Astrocyte (in vitro differentiated cells and primary cell): ENCODE data around the gene SLC12A8. TPM values are rescaled to one million over a fixed set of nuclear protein-coding genes. Genes with fewer than 3 reads are reported as not detected.

Experiments
- DNase-seq: peaks from one replicate; pipeline ENCODE4 v3.0.0-alpha.2; 2010; ENCODE audit warnings: low read depth
- FAIRE-seq: peaks from 2 replicates; lab custom pipeline; 2011; peaks lifted over from hg19 to GRCh38; lab: Jason Lieb, UNC
- H2AFZ ChIP-seq: 2 replicates; pipeline ENCODE4 v1.6.0; 2012; ENCODE audit warnings: low read depth, low read length, inconsistent platforms
- H3K27ac ChIP-seq: 2 replicates; pipeline ENCODE4 v1.5.1; 2011; ENCODE audit warnings: low read depth, low read length, inconsistent platforms
- H3K27me3 ChIP-seq: 2 replicates; pipeline ENCODE4 v1.6.0; 2011; ENCODE audit warnings: low read length, inconsistent platforms; ENCODE audit not compliant: insufficient read depth
- H3K36me3 ChIP-seq: 2 replicates; pipeline ENCODE4 v1.5.1; 2011; ENCODE audit warnings: low read length, inconsistent platforms; ENCODE audit not compliant: insufficient read depth
- H3K4me1 ChIP-seq: 2 replicates; pipeline ENCODE4 v1.5.1; 2011; ENCODE audit warnings: low read length, inconsistent platforms; ENCODE audit not compliant: insufficient read depth
- H3K4me2 ChIP-seq: 2 replicates; pipeline ENCODE4 v1.6.0; 2012; ENCODE audit warnings: low read length, inconsistent platforms
- H3K4me3 ChIP-seq: 2 replicates; pipeline ENCODE4 v1.5.1; 2011; ENCODE audit warnings: low read depth, mild to moderate bottlenecking, low read length, inconsistent platforms; ENCODE audit not compliant: insufficient read depth
- H3K79me2 ChIP-seq: 2 replicates; pipeline ENCODE4 v1.6.0; 2012; ENCODE audit warnings: mild to moderate bottlenecking, low read length, inconsistent platforms; ENCODE audit not compliant: insufficient read depth
- H3K9ac ChIP-seq: 2 replicates; pipeline ENCODE4 v1.6.0; 2012; ENCODE audit warnings: mild to moderate bottlenecking, low read length, inconsistent platforms
- H3K9me3 ChIP-seq: 2 replicates; pipeline ENCODE4 v1.5.1; 2012; ENCODE audit warnings: low read depth, mild to moderate bottlenecking, low read length, inconsistent platforms; ENCODE audit not compliant: insufficient read depth
- H4K20me1 ChIP-seq: 2 replicates; pipeline ENCODE4 v1.6.0; 2012; ENCODE audit warnings: low read length, inconsistent platforms; ENCODE audit not compliant: insufficient read depth
- H3K27ac Mint-ChIP-seq: one replicate; pipeline ENCODE4 v1.8.0; 2021; ENCODE audit warnings: mild to moderate bottlenecking, mixed read lengths; ENCODE audit not compliant: unreplicated experiment
- H3K27me3 Mint-ChIP-seq: one replicate; pipeline ENCODE4 v1.8.0; 2021; ENCODE audit warnings: low read depth, mixed read lengths; ENCODE audit not compliant: unreplicated experiment
- H3K36me3 Mint-ChIP-seq: one replicate; pipeline ENCODE4 v1.8.0; 2021; ENCODE audit warnings: low read depth, mixed read lengths; ENCODE audit not compliant: unreplicated experiment
- H3K4me1 Mint-ChIP-seq: one replicate; pipeline ENCODE4 v1.8.0; 2021; ENCODE audit warnings: low read depth, mixed read lengths; ENCODE audit not compliant: unreplicated experiment
- H3K4me3 Mint-ChIP-seq: one replicate; pipeline ENCODE4 v1.8.0; 2021; ENCODE audit warnings: mild to moderate bottlenecking, moderate library complexity, mixed read lengths; ENCODE audit not compliant: unreplicated experiment
- H3K9me3 Mint-ChIP-seq: one replicate; pipeline ENCODE4 v1.8.0; 2021; ENCODE audit warnings: mild to moderate bottlenecking, mixed read lengths; ENCODE audit not compliant: unreplicated experiment
- EZH2 ChIP-seq: IDR thresholded peaks from 2 replicates; pipeline ENCODE4 v1.6.1; 2012; ENCODE audit warnings: mild to moderate bottlenecking, low read length, inconsistent platforms; ENCODE audit not compliant: insufficient read depth
- total RNA-seq: library from RNA; stranded (reverse); gene quantifications from 2 replicates; pipeline ENCODE4 v1.2.1, GENCODE V29; 2021
- TF ChIP-seq, protein P1 (sequence below): IDR thresholded peaks from 2 replicates; pipeline ENCODE4 v1.5.1; 2011; ENCODE audit warnings: low read depth, mild to moderate bottlenecking, inconsistent platforms, low read length, moderate library complexity; ENCODE audit not compliant: insufficient read depth

The SLC12A8 gene
- total RNA-seq, 1 donor from 2014 or later, result 4.2 TPM

- no peaks in the 10 kb centered on the region for H3K9me3 ChIP-seq
- FAIRE-seq (no peak), DNase-seq (no peak)
- Mint-ChIP-seq H3K4me3 (no peak overlapping the region), H3K27me3 (no peaks in the 10 kb centered on the region), H3K4me1 (peaks cover 30% of the 10 kb centered on the region), H3K36me3 (peaks cover 12% of the 10 kb centered on the region), H3K27ac (no peak overlapping the region), H3K9me3 (peaks cover 7% of the 10 kb centered on the region)
- no peak overlapping the region for H3K4me3 ChIP-seq
- H3K4me2 ChIP-seq, result no peak overlapping the region
- H4K20me1 ChIP-seq, result peaks cover 78% of the 10 kb centered on the region
- H2AFZ ChIP-seq, result no peak overlapping the region
- peaks cover 3% of the 10 kb centered on the region for H3K36me3 ChIP-seq
- no peaks in the 10 kb centered on the region for H3K27me3 ChIP-seq
- peaks cover 21% of the 10 kb centered on the region for H3K4me1 ChIP-seq
- H3K27ac ChIP-seq, result no peak overlapping the region
- H3K79me2 ChIP-seq, result peaks cover 92% of the 10 kb centered on the region
- TF ChIP-seq EZH2, result no peak
- TF ChIP-seq, protein P1, sequence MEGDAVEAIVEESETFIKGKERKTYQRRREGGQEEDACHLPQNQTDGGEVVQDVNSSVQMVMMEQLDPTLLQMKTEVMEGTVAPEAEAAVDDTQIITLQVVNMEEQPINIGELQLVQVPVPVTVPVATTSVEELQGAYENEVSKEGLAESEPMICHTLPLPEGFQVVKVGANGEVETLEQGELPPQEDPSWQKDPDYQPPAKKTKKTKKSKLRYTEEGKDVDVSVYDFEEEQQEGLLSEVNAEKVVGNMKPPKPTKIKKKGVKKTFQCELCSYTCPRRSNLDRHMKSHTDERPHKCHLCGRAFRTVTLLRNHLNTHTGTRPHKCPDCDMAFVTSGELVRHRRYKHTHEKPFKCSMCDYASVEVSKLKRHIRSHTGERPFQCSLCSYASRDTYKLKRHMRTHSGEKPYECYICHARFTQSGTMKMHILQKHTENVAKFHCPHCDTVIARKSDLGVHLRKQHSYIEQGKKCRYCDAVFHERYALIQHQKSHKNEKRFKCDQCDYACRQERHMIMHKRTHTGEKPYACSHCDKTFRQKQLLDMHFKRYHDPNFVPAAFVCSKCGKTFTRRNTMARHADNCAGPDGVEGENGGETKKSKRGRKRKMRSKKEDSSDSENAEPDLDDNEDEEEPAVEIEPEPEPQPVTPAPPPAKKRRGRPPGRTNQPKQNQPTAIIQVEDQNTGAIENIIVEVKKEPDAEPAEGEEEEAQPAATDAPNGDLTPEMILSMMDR, result no peak
- no peak overlapping the region for H3K9ac ChIP-seq
Measured at GRCh38 chr3:125037498-125038150, 174.9 kb downstream of the SLC12A8 start.

GRCh38 chr3:125035217-125035616, 177.3 kb downstream of the SLC12A8 start:
- no peak overlapping the region for H3K4me3 ChIP-seq
- H3K4me2 ChIP-seq, result no peak overlapping the region
- H3K9me3 Mint-ChIP-seq, result peaks cover 7% of the 10 kb centered on the region
- no peaks in the 10 kb centered on the region for H3K27me3 Mint-ChIP-seq
- no peaks in the 10 kb centered on the region for H3K27me3 ChIP-seq
- peaks cover 3% of the 10 kb centered on the region for H3K36me3 ChIP-seq
- no peak for FAIRE-seq
- peaks cover 82% of the 10 kb centered on the region for H4K20me1 ChIP-seq
- H3K27ac ChIP-seq, result no peak overlapping the region
- H3K4me1 ChIP-seq, result peaks cover 22% of the 10 kb centered on the region
- TF ChIP-seq, protein P1, result no peak
- no peak for TF ChIP-seq EZH2
- no peak overlapping the region for H3K4me3 Mint-ChIP-seq
- H3K9ac ChIP-seq, result no peak overlapping the region
- H3K79me2 ChIP-seq, result peaks cover 95% of the 10 kb centered on the region
- DNase-seq, result no peak
- no peak overlapping the region for H3K27ac Mint-ChIP-seq
- H2AFZ ChIP-seq, result no peak overlapping the region
- H3K4me1 Mint-ChIP-seq, result peaks cover 29% of the 10 kb centered on the region
- H3K9me3 ChIP-seq, result no peaks in the 10 kb centered on the region
- H3K36me3 Mint-ChIP-seq, result peaks cover 15% of the 10 kb centered on the region

- Histone ChIP-seq H3K27me3 (no peaks in the 10 kb centered on the region), H3K4me1 (peaks cover 8% of the 10 kb centered on the region), H2AFZ (no peak overlapping the region), H3K36me3 (peaks cover 7% of the 10 kb centered on the region), H3K9me3 (no peaks in the 10 kb centered on the region), H3K9ac (no peak overlapping the region), H3K27ac (no peak overlapping the region), H3K4me3 (no peak overlapping the region), H3K79me2 (peaks cover 91% of the 10 kb centered on the region), H4K20me1 (peaks cover 81% of the 10 kb centered on the region), H3K4me2 (no peak overlapping the region)
- DNase-seq (no peak), FAIRE-seq (no peak)
- TF ChIP-seq EZH2, result no peak
- TF ChIP-seq, protein P1, result no peak
- H3K27ac Mint-ChIP-seq, result no peak overlapping the region
- peaks cover 24% of the 10 kb centered on the region for H3K36me3 Mint-ChIP-seq
- no peaks in the 10 kb centered on the region for H3K27me3 Mint-ChIP-seq
- peaks cover 15% of the 10 kb centered on the region for H3K4me1 Mint-ChIP-seq
- H3K9me3 Mint-ChIP-seq, result peaks cover 7% of the 10 kb centered on the region
- H3K4me3 Mint-ChIP-seq, result no peak overlapping the region
Measured at GRCh38 chr3:125033616-125034015, 178.9 kb downstream of the SLC12A8 start.
